ENCODE measurements around the gene VDAC1.

The VDAC1 gene

GRCh38 chr5:134024811-134025210, 20.0 kb upstream of the VDAC1 start:
- TF ChIP-seq CTCF (conservative IDR thresholded peaks at IDR 0.05; ENCODE audit: low read depth, low read length): no peak
- no peak for DNase-seq (ENCODE audit: low read depth)
- H3K4me3 ChIP-seq (ENCODE audit: low read length): no peak overlapping the region

- no peak for TF ChIP-seq CTCF (conservative IDR thresholded peaks at IDR 0.05; ENCODE audit: low read depth, low read length)
- H3K4me3 ChIP-seq (ENCODE audit: low read length): no peak overlapping the region
- no peak for DNase-seq (ENCODE audit: low read depth)
These were observed 17.6 kb upstream of the VDAC1 start for GRCh38 chr5:134022333-134022732.

- H3K4me3 ChIP-seq (ENCODE audit: low read length): no peak overlapping the region
- no peak for DNase-seq (ENCODE audit: low read depth)
- TF ChIP-seq CTCF (conservative IDR thresholded peaks at IDR 0.05; ENCODE audit: low read depth, low read length): no peak
These were observed 15.4 kb upstream of the VDAC1 start for GRCh38 chr5:134020188-134020587.

- TF ChIP-seq CTCF (conservative IDR thresholded peaks at IDR 0.05; ENCODE audit: low read depth, low read length): no peak
- no peak for DNase-seq (ENCODE audit: low read depth)
- H3K4me3 ChIP-seq (ENCODE audit: low read length): no peak overlapping the region
These were observed 14.9 kb upstream of the VDAC1 start for GRCh38 chr5:134019636-134020035.

GRCh38 chr5:134018986-134019316, 14.2 kb upstream of the VDAC1 start:
- TF ChIP-seq CTCF (conservative IDR thresholded peaks at IDR 0.05; ENCODE audit: low read depth, low read length): no peak
- DNase-seq (ENCODE audit: low read depth): no peak
- H3K4me3 ChIP-seq (ENCODE audit: low read length): no peak overlapping the region

GRCh38 chr5:134018154-134018985, 13.6 kb upstream of the VDAC1 start:
- DNase-seq (ENCODE audit: low read depth): no peak
- no peak overlapping the region for H3K4me3 ChIP-seq (ENCODE audit: low read length)
- no peak for TF ChIP-seq CTCF (conservative IDR thresholded peaks at IDR 0.05; ENCODE audit: low read depth, low read length)

GRCh38 chr5:134008266-134008749, 3.5 kb upstream of the VDAC1 start:
- DNase-seq (ENCODE audit: low read depth): no peak
- TF ChIP-seq CTCF (conservative IDR thresholded peaks at IDR 0.05; ENCODE audit: low read depth, low read length): no peak
- no peak overlapping the region for H3K4me3 ChIP-seq (ENCODE audit: low read length)
